GM23338 (cell line): Measurements from ENCODE around the gene KRTAP5-6. TPM values are rescaled to one million over a fixed set of nuclear protein-coding genes. Genes with fewer than 3 reads are reported as not detected.

Source experiments
- ATAC-seq: fragments of 200-7000 bp; cut with Tn5 transposase; 3 replicates; pipeline ENCODE4 v1.9.1; 2020
- DNase-seq: peaks from one replicate; pipeline ENCODE4 v3.0.0-alpha.2; 2015; ENCODE audit warnings: low spot score
- H2AFZ ChIP-seq: fragments of 200-600 bp; sonication (generic); 2 replicates; pipeline ENCODE4 v1.8.0; 2016; ENCODE audit warnings: antibody characterized with exemption, mild to moderate bottlenecking, moderate library complexity
- H3F3A ChIP-seq: fragments of 200-600 bp; sonication (generic); replicated peaks from 2 replicates; pipeline ENCODE4 v1.8.0; 2017; ENCODE audit warnings: antibody characterized with exemption, mixed run types, low read depth
- H3K27ac ChIP-seq: fragments of 200-600 bp; sonication (generic); 2 replicates; pipeline ENCODE4 v1.6.1; 2016; ENCODE audit warnings: low read depth
- H3K27me3 ChIP-seq: fragments of 200-600 bp; sonication (generic); 2 replicates; pipeline ENCODE4 v1.8.0; 2016; ENCODE audit warnings: mild to moderate bottlenecking, mixed run types, moderate library complexity; ENCODE audit not compliant: insufficient read depth
- H3K36me3 ChIP-seq: fragments of 200-600 bp; sonication (generic); 2 replicates; pipeline ENCODE4 v1.8.0; 2016; ENCODE audit warnings: mild to moderate bottlenecking; ENCODE audit not compliant: insufficient read depth
- H3K4me1 ChIP-seq: fragments of 200-600 bp; sonication (generic); 2 replicates; pipeline ENCODE4 v1.8.0; 2016; ENCODE audit warnings: mild to moderate bottlenecking, moderate library complexity; ENCODE audit not compliant: insufficient read depth
- H3K4me2 ChIP-seq: fragments of 200-600 bp; sonication (generic); 2 replicates; pipeline ENCODE4 v1.7.1; 2017; ENCODE audit warnings: mixed run types
- H3K4me3 ChIP-seq: fragments of 200-600 bp; sonication (generic); 2 replicates; pipeline ENCODE4 v1.6.1; 2016; ENCODE audit warnings: mixed run types
- H3K79me2 ChIP-seq: fragments of 200-600 bp; sonication (generic); replicated peaks from 2 replicates; pipeline ENCODE4 v1.8.0; 2017; ENCODE audit warnings: mild to moderate bottlenecking; ENCODE audit not compliant: insufficient read depth
- H3K9me2 ChIP-seq: fragments of 200-600 bp; sonication (generic); 2 replicates; pipeline ENCODE4 v1.8.0; 2017; ENCODE audit not compliant: insufficient read depth
- H4K20me1 ChIP-seq: fragments of 200-600 bp; sonication (generic); replicated peaks from 2 replicates; pipeline ENCODE4 v1.8.0; 2017; ENCODE audit warnings: mild to moderate bottlenecking; ENCODE audit not compliant: insufficient read depth
- H3K27ac Mint-ChIP-seq: 2 replicates; pipeline ENCODE4 v1.8.0; 2020; ENCODE audit warnings: inconsistent platforms, mild to moderate bottlenecking, moderate library complexity, mixed read lengths
- H3K27me3 Mint-ChIP-seq: 3 replicates; pipeline ENCODE4 v1.8.0; 2022; ENCODE audit warnings: low read depth, mild to moderate bottlenecking, moderate library complexity, mixed read lengths, inconsistent platforms; ENCODE audit not compliant: insufficient read depth, poor library complexity
- H3K36me3 Mint-ChIP-seq: 3 replicates; pipeline ENCODE4 v1.8.0; 2021; ENCODE audit warnings: low read depth, mild to moderate bottlenecking, inconsistent platforms, moderate library complexity, mixed read lengths
- H3K4me1 Mint-ChIP-seq: 3 replicates; pipeline ENCODE4 v1.8.0; 2020; ENCODE audit warnings: mild to moderate bottlenecking, inconsistent platforms, mixed read lengths
- H3K4me3 Mint-ChIP-seq: 3 replicates; pipeline ENCODE4 v1.8.0; 2021; ENCODE audit warnings: moderate library complexity, mild to moderate bottlenecking, inconsistent platforms, mixed read lengths
- H3K9me3 Mint-ChIP-seq: 3 replicates; pipeline ENCODE4 v1.8.0; 2020; ENCODE audit warnings: moderate library complexity, mild to moderate bottlenecking, inconsistent platforms, mixed read lengths
- EZH2 ChIP-seq: fragments of 200-600 bp; sonication (generic); IDR thresholded peaks from one replicate; pipeline ENCODE4 v1.8.0; 2017; ENCODE audit warnings: antibody characterized with exemption, mild to moderate bottlenecking, low read depth; ENCODE audit not compliant: unreplicated experiment
- EZH2phosphoT487 ChIP-seq: fragments of 200-600 bp; sonication (generic); IDR thresholded peaks from one replicate; pipeline ENCODE4 v1.8.1; 2018; ENCODE audit warnings: antibody characterized with exemption; ENCODE audit not compliant: unreplicated experiment
- JUNB ChIP-seq: IDR thresholded peaks from one replicate; pipeline ENCODE4 v1.6.1; 2016; ENCODE audit warnings: antibody characterized with exemption; ENCODE audit not compliant: unreplicated experiment
- POLR2AphosphoS5 ChIP-seq: IDR thresholded peaks from 2 replicates; pipeline ENCODE4 v1.6.1; 2016; ENCODE audit warnings: antibody characterized with exemption, low read depth
- STAT1 ChIP-seq: IDR thresholded peaks from one replicate; pipeline ENCODE4 v1.6.1; 2016; ENCODE audit warnings: antibody characterized with exemption; ENCODE audit not compliant: unreplicated experiment
- ZNF114 ChIP-seq: fragments of 250-450 bp; sonication (Bioruptor Pico); IDR thresholded peaks from 2 replicates; pipeline ENCODE4 v1.5.0; 2020; ENCODE audit warnings: mild to moderate bottlenecking, moderate library complexity
- polyA plus RNA-seq: library from polyadenylated mRNA; unstranded; fragments of >200 nt; fragmentation: Nextera tagmentation; extraction: Ambion mirVana; gene quantifications from 2 replicates; pipeline ENCODE4 v1.2.1, GENCODE V29; 2016
- total RNA-seq: library from RNA; depleted of rRNA; stranded (reverse); fragments of >200 nt; shearing (Covaris generic); gene quantifications from 2 replicates; pipeline ENCODE4 v1.2.3, GENCODE V29; 2014
- TF ChIP-seq, protein P1 (sequence below): IDR thresholded peaks from one replicate; pipeline ENCODE4 v1.6.1; 2018; ENCODE audit warnings: antibody characterized with exemption; ENCODE audit not compliant: unreplicated experiment
- TF ChIP-seq, protein P2 (sequence below): fragments of 250-450 bp; sonication (Bioruptor Pico); IDR thresholded peaks from 2 replicates; pipeline ENCODE4 v1.5.0; 2020; ENCODE audit warnings: mild to moderate bottlenecking, moderate library complexity

Gene KRTAP5-6
- total and polyA plus RNA-seq, 2 experiments from 2014 or later: not detected

DNA sequence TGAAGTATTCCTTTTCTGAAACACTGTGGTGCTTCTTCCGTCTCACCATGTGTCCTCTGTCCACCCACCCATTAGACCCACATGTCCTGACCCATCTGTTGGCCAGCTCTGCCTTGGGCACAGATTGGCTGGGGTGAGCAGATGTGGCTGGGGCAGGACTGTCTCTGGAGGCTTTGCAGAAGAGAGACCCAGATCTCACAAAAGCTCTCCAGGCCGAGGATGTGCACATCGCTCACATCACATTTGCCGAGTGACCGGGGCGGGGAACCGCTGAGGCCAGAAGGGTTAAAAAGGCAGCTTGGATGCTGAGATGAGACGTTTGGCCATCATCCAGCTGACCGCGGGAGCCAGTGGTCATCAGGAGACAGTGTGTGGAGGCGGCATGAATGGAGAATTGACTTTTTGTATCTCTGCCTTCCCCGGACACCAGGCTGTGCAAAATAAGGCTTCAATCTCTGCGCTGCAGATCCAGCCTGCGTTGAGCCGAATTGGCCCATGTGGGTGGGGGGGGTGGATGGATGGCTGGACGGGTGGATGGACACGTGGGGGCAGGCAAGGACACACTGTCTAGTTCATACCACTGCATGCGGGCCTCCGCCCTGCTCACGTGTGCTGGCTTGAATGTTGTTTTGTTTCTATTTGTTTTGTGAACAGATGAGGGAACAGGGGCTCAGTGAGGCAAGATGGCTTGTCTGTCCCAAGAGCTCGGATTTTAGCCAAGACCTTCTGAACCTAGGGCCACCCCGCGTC lies 47.3 kb downstream of the KRTAP5-6 start:
- Histone ChIP-seq H3K79me2 (no peaks in the 10 kb centered on the region), H3K27me3 (peaks cover 23% of the 10 kb centered on the region), H3K36me3 (no peaks in the 10 kb centered on the region), H3F3A (peaks cover 9% of the 10 kb centered on the region; the same call in 1 of the 2 replicates), H2AFZ (no peak overlapping the region), H3K4me2 (no peak overlapping the region), H3K4me3 (no peak overlapping the region), H3K27ac (no peak overlapping the region), H3K9me2 (0 out of 2 replicates have a peak, but pooled peaks cover 6% of the 10 kb centered on the region), H3K4me1 (no peaks in the 10 kb centered on the region), H4K20me1 (no peaks in the 10 kb centered on the region)
- Mint-ChIP-seq H3K4me3 (no peak overlapping the region), H3K27ac (no peak overlapping the region), H3K9me3 (peaks cover 9% of the 10 kb centered on the region), H3K36me3 (peaks cover 2% of the 10 kb centered on the region; the same call in 2 of the 3 replicates), H3K4me1 (no peaks in the 10 kb centered on the region), H3K27me3 (peaks cover 33% of the 10 kb centered on the region)
- no peak for ATAC-seq
- DNase-seq: no peak
- TF ChIP-seq EZH2phosphoT487 (no peak), JUNB (no peak), POLR2AphosphoS5 (no peak), STAT1 (no peak), ZNF114 (CRISPR knock-in tag) (no peak), EZH2 (no peak)
- TF ChIP-seq, protein P1, sequence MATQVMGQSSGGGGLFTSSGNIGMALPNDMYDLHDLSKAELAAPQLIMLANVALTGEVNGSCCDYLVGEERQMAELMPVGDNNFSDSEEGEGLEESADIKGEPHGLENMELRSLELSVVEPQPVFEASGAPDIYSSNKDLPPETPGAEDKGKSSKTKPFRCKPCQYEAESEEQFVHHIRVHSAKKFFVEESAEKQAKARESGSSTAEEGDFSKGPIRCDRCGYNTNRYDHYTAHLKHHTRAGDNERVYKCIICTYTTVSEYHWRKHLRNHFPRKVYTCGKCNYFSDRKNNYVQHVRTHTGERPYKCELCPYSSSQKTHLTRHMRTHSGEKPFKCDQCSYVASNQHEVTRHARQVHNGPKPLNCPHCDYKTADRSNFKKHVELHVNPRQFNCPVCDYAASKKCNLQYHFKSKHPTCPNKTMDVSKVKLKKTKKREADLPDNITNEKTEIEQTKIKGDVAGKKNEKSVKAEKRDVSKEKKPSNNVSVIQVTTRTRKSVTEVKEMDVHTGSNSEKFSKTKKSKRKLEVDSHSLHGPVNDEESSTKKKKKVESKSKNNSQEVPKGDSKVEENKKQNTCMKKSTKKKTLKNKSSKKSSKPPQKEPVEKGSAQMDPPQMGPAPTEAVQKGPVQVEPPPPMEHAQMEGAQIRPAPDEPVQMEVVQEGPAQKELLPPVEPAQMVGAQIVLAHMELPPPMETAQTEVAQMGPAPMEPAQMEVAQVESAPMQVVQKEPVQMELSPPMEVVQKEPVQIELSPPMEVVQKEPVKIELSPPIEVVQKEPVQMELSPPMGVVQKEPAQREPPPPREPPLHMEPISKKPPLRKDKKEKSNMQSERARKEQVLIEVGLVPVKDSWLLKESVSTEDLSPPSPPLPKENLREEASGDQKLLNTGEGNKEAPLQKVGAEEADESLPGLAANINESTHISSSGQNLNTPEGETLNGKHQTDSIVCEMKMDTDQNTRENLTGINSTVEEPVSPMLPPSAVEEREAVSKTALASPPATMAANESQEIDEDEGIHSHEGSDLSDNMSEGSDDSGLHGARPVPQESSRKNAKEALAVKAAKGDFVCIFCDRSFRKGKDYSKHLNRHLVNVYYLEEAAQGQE: no peak
- TF ChIP-seq, protein P2, sequence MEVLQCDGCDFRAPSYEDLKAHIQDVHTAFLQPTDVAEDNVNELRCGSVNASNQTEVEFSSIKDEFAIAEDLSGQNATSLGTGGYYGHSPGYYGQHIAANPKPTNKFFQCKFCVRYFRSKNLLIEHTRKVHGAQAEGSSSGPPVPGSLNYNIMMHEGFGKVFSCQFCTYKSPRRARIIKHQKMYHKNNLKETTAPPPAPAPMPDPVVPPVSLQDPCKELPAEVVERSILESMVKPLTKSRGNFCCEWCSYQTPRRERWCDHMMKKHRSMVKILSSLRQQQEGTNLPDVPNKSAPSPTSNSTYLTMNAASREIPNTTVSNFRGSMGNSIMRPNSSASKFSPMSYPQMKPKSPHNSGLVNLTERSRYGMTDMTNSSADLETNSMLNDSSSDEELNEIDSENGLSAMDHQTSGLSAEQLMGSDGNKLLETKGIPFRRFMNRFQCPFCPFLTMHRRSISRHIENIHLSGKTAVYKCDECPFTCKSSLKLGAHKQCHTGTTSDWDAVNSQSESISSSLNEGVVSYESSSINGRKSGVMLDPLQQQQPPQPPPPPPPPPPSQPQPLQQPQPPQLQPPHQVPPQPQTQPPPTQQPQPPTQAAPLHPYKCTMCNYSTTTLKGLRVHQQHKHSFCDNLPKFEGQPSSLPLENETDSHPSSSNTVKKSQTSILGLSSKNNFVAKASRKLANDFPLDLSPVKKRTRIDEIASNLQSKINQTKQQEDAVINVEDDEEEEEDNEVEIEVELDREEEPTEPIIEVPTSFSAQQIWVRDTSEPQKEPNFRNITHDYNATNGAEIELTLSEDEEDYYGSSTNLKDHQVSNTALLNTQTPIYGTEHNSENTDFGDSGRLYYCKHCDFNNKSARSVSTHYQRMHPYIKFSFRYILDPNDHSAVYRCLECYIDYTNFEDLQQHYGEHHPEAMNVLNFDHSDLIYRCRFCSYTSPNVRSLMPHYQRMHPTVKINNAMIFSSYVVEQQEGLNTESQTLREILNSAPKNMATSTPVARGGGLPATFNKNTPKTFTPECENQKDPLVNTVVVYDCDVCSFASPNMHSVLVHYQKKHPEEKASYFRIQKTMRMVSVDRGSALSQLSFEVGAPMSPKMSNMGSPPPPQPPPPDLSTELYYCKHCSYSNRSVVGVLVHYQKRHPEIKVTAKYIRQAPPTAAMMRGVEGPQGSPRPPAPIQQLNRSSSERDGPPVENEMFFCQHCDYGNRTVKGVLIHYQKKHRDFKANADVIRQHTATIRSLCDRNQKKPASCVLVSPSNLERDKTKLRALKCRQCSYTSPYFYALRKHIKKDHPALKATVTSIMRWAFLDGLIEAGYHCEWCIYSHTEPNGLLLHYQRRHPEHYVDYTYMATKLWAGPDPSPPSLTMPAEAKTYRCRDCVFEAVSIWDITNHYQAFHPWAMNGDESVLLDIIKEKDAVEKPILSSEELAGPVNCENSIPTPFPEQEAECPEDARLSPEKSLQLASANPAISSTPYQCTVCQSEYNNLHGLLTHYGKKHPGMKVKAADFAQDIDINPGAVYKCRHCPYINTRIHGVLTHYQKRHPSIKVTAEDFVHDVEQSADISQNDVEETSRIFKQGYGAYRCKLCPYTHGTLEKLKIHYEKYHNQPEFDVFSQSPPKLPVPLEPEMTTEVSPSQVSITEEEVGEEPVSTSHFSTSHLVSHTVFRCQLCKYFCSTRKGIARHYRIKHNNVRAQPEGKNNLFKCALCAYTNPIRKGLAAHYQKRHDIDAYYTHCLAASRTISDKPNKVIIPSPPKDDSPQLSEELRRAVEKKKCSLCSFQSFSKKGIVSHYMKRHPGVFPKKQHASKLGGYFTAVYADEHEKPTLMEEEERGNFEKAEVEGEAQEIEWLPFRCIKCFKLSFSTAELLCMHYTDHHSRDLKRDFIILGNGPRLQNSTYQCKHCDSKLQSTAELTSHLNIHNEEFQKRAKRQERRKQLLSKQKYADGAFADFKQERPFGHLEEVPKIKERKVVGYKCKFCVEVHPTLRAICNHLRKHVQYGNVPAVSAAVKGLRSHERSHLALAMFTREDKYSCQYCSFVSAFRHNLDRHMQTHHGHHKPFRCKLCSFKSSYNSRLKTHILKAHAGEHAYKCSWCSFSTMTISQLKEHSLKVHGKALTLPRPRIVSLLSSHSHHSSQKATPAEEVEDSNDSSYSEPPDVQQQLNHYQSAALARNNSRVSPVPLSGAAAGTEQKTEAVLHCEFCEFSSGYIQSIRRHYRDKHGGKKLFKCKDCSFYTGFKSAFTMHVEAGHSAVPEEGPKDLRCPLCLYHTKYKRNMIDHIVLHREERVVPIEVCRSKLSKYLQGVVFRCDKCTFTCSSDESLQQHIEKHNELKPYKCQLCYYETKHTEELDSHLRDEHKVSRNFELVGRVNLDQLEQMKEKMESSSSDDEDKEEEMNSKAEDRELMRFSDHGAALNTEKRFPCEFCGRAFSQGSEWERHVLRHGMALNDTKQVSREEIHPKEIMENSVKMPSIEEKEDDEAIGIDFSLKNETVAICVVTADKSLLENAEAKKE (CRISPR knock-in tag): no peak
